Measurements from ENCODE around the gene ENDOD1.

Gene ENDOD1

GRCh38 chr11:95078526-95078925 lies 11.1 kb upstream of the ENDOD1 start:
- DNase-seq, result no peak

- no peak for DNase-seq
Measured at GRCh38 chr11:95081010-95081409, 8.6 kb upstream of the ENDOD1 start.

GRCh38 chr11:95081412-95081811 lies 8.2 kb upstream of the ENDOD1 start:
- DNase-seq, result no peak

GRCh38 chr11:95082576-95083001 lies 7.1 kb upstream of the ENDOD1 start:
- DNase-seq, result no peak

GRCh38 chr11:95084509-95084908 lies 5.1 kb upstream of the ENDOD1 start:
- no peak for DNase-seq

- no peak for DNase-seq
Measured at GRCh38 chr11:95085117-95085816, 4.4 kb upstream of the ENDOD1 start.

- DNase-seq, result no peak
Measured at GRCh38 chr11:95086151-95086550, 3.5 kb upstream of the ENDOD1 start.

GRCh38 chr11:95086836-95087570 lies 2.6 kb upstream of the ENDOD1 start:
- DNase-seq, result no peak

GRCh38 chr11:95088946-95089619 lies 563 bp upstream of the ENDOD1 start:
- no peak for DNase-seq

GRCh38 chr11:95091663-95092180 lies 2.1 kb downstream of the ENDOD1 start:
- DNase-seq, result no peak

- DNase-seq, result peak; percentile 46
Measured at GRCh38 chr11:95092549-95093324, 3.1 kb downstream of the ENDOD1 start.

- no peak for DNase-seq
Measured at GRCh38 chr11:95093548-95093947, 3.9 kb downstream of the ENDOD1 start.

GRCh38 chr11:95095858-95096587 lies 6.4 kb downstream of the ENDOD1 start:
- DNase-seq, result no peak

- no peak for DNase-seq
Measured at GRCh38 chr11:95097209-95097608, 7.6 kb downstream of the ENDOD1 start.

GRCh38 chr11:95098826-95099225 lies 9.2 kb downstream of the ENDOD1 start:
- DNase-seq, result no peak

GRCh38 chr11:95100191-95100648 lies 10.6 kb downstream of the ENDOD1 start:
- DNase-seq, result no peak

GRCh38 chr11:95100856-95101507 lies 11.3 kb downstream of the ENDOD1 start:
- no peak for DNase-seq

GRCh38 chr11:95101935-95102334 lies 12.3 kb downstream of the ENDOD1 start:
- DNase-seq, result no peak

- no peak for DNase-seq
Measured at GRCh38 chr11:95102733-95103132, 13.1 kb downstream of the ENDOD1 start.

GRCh38 chr11:95103701-95104100 lies 14.1 kb downstream of the ENDOD1 start:
- DNase-seq, result no peak

- no peak for DNase-seq
Measured at GRCh38 chr11:95104121-95104830, 14.6 kb downstream of the ENDOD1 start.

All from 8988T (cell line).